DOHH2 (cell line): ENCODE measurements around the gene CYB561.

ENCODE experiments used
- H3F3A ChIP-seq: fragments of 200-600 bp; sonication (generic), shearing (Covaris generic); 2 replicates; pipeline ENCODE4 v1.6.0; 2016; ENCODE audit warnings: antibody characterized with exemption, mild to moderate bottlenecking; ENCODE audit not compliant: control insufficient read depth, insufficient read depth
- H3K27ac ChIP-seq: fragments of 200-600 bp; sonication (generic); 2 replicates; pipeline ENCODE4 v1.5.1; 2014; ENCODE audit warnings: low read depth, mild to moderate bottlenecking, low read length, moderate library complexity
- H3K27me3 ChIP-seq: fragments of 200-600 bp; sonication (generic); 2 replicates; pipeline ENCODE4 v1.6.1; 2014; ENCODE audit warnings: mild to moderate bottlenecking, low read length, mixed read lengths; ENCODE audit not compliant: control insufficient read depth
- H3K36me3 ChIP-seq: fragments of 200-600 bp; sonication (generic); 2 replicates; pipeline ENCODE4 v1.6.1; 2014; ENCODE audit warnings: mild to moderate bottlenecking, low read length, moderate library complexity, mixed read lengths; ENCODE audit not compliant: control insufficient read depth
- H3K4me1 ChIP-seq: fragments of 200-600 bp; sonication (generic); 2 replicates; pipeline ENCODE4 v1.6.1; 2014; ENCODE audit warnings: mild to moderate bottlenecking, low read length, mixed read lengths; ENCODE audit not compliant: control insufficient read depth
- H3K4me2 ChIP-seq: fragments of 200-600 bp; sonication (generic); 2 replicates; pipeline ENCODE4 v1.6.0; 2014; ENCODE audit warnings: mild to moderate bottlenecking, low read length, moderate library complexity
- H3K4me3 ChIP-seq: fragments of 200-600 bp; sonication (generic); 2 replicates; pipeline ENCODE4 v1.5.1; 2014; ENCODE audit warnings: mild to moderate bottlenecking, low read length, mixed read lengths
- H3K79me2 ChIP-seq: fragments of 200-600 bp; sonication (generic); 2 replicates; pipeline ENCODE4 v1.6.1; 2014; ENCODE audit warnings: mild to moderate bottlenecking, low read length, mixed read lengths; ENCODE audit not compliant: control insufficient read depth
- H3K9me2 ChIP-seq: fragments of 200-600 bp; sonication (generic); replicated peaks from 2 replicates; pipeline ENCODE4 v1.6.1; 2014; ENCODE audit warnings: mild to moderate bottlenecking, low read length, mixed read lengths; ENCODE audit not compliant: control insufficient read depth
- H3K9me3 ChIP-seq: fragments of 200-600 bp; sonication (generic); 2 replicates; pipeline ENCODE4 v1.6.1; 2014; ENCODE audit warnings: antibody characterized with exemption, low read length, mixed read lengths; ENCODE audit not compliant: control insufficient read depth, insufficient read depth
- H4K20me1 ChIP-seq: fragments of 200-600 bp; sonication (generic); 2 replicates; pipeline ENCODE4 v1.6.0; 2014; ENCODE audit warnings: low read depth, mild to moderate bottlenecking, antibody characterized with exemption, low read length, moderate library complexity; ENCODE audit not compliant: control insufficient read depth, insufficient read depth
- CTCF ChIP-seq: fragments of 200-600 bp; sonication (generic); IDR thresholded peaks from one replicate; pipeline ENCODE4 v1.5.1; 2014; ENCODE audit warnings: antibody characterized with exemption, mild to moderate bottlenecking, low read depth, low read length; ENCODE audit not compliant: poor library complexity, severe bottlenecking
- EZH2phosphoT487 ChIP-seq: fragments of 200-600 bp; sonication (generic); IDR thresholded peaks from 2 replicates; pipeline ENCODE4 v1.6.1; 2017; ENCODE audit warnings: borderline replicate concordance, mild to moderate bottlenecking, antibody characterized with exemption, low read length, moderate library complexity, mixed read lengths

CYB561 gene

GRCh38 chr17:63482509-63482908, 36.4 kb upstream of the CYB561 start:
- Histone ChIP-seq H3K4me2 (no peak overlapping the region), H3K79me2 (no peaks in the 10 kb centered on the region), H3K4me3 (no peak overlapping the region), H3K9me2 (no peaks in the 10 kb centered on the region), H3K27me3 (peaks cover 13% of the 10 kb centered on the region), H3K36me3 (no peaks in the 10 kb centered on the region), H4K20me1 (0 out of 2 replicates have a peak, but pooled peaks cover 4% of the 10 kb centered on the region), H3K27ac (no peak overlapping the region), H3F3A (no peaks in the 10 kb centered on the region), H3K4me1 (peaks cover 23% of the 10 kb centered on the region), H3K9me3 (no peaks in the 10 kb centered on the region)
- TF ChIP-seq EZH2phosphoT487 (no peak), CTCF (no peak)

GRCh38 chr17:63481488-63481870, 35.4 kb upstream of the CYB561 start:
- Histone ChIP-seq H3K27ac (no peak overlapping the region), H3K4me2 (no peak overlapping the region), H3K9me2 (no peaks in the 10 kb centered on the region), H3K79me2 (no peaks in the 10 kb centered on the region), H3K36me3 (no peaks in the 10 kb centered on the region), H4K20me1 (0 out of 2 replicates have a peak, but pooled peaks cover 4% of the 10 kb centered on the region), H3K27me3 (peaks cover 20% of the 10 kb centered on the region), H3F3A (no peaks in the 10 kb centered on the region), H3K9me3 (no peaks in the 10 kb centered on the region), H3K4me1 (peaks cover 28% of the 10 kb centered on the region), H3K4me3 (no peak overlapping the region)
- TF ChIP-seq EZH2phosphoT487 (no peak), CTCF (no peak)

DNA sequence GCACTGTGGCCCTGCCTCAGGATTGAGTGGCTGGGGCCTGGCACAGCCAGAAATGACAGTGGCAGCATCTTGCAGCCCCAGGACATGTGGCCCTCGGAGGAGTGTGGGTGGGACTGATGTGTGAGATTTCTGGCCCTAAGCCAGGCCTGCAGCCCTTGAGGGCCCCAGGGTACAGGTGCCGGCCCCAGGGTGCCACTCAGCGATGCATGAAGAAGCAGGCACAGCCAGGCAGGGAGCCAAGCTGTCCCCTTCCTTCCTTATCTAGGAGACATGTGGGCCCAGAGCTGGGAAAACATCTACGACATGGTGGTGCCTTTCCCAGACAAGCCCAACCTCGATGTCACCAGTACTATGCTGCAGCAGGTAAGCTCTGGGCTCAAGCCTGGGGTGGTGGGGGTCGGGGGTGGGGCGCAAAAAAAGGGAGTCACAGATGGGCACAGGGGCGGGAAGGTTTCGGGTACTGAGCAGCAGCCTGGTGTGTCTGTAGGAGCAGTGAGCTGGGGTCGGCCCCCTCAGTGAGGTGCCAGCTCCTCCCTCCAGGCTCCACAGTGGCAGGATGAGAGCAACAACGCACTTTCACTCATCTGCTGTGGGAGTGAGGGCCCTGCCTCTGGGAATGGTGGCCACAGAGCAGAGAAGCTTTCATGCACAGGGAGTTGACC, 34.9 kb upstream of the CYB561 start:
- Histone ChIP-seq H3K4me3 (no peak overlapping the region), H3K9me3 (no peaks in the 10 kb centered on the region), H3K27ac (no peak overlapping the region), H3K36me3 (no peaks in the 10 kb centered on the region), H3K4me2 (no peak overlapping the region), H4K20me1 (0 out of 2 replicates have a peak, but pooled peaks cover 4% of the 10 kb centered on the region), H3K27me3 (peaks cover 26% of the 10 kb centered on the region), H3F3A (no peaks in the 10 kb centered on the region), H3K79me2 (no peaks in the 10 kb centered on the region), H3K4me1 (peaks cover 30% of the 10 kb centered on the region), H3K9me2 (no peaks in the 10 kb centered on the region)
- no peak for TF ChIP-seq CTCF
- no peak for TF ChIP-seq EZH2phosphoT487
